Measurements from ENCODE around the gene TMPRSS3.

DNA sequence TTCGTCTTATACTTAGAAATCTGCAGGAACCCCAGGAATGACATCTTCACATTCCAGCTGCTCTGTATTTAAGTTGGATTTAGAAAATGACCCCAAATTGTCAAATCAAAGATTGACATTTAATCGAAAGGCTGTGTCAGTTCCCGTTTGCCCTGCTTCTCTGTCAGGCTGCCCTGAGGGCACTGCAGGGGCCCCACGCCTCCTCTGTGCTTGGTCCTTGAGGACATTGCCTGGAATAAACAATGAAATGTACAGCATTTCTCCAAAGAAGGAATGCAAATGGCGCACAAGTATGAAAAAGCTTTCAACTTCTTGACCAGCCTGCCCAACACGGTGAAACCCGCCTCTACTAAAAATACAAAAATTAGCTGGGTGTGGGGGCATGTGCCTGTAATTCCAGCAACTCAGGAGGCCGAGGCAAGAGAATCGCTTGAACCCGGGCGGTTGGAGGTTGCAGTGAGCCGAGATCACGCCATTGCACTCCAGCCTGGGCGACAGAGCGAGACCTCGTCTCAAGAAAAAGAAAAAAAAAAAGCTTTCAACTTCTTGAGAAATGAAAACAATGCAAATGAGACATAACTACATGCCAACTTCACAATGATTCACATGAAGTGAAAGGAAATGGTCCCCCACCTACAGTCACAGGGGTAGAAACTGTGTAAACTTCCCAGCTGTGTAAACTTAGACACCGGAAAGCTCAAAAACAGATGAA, 3.0 kb downstream of the TMPRSS3 start:
- no peak for TF ChIP-seq POLR2A (IDR thresholded peaks at IDR 0.05)
- TF ChIP-seq, protein P1, sequence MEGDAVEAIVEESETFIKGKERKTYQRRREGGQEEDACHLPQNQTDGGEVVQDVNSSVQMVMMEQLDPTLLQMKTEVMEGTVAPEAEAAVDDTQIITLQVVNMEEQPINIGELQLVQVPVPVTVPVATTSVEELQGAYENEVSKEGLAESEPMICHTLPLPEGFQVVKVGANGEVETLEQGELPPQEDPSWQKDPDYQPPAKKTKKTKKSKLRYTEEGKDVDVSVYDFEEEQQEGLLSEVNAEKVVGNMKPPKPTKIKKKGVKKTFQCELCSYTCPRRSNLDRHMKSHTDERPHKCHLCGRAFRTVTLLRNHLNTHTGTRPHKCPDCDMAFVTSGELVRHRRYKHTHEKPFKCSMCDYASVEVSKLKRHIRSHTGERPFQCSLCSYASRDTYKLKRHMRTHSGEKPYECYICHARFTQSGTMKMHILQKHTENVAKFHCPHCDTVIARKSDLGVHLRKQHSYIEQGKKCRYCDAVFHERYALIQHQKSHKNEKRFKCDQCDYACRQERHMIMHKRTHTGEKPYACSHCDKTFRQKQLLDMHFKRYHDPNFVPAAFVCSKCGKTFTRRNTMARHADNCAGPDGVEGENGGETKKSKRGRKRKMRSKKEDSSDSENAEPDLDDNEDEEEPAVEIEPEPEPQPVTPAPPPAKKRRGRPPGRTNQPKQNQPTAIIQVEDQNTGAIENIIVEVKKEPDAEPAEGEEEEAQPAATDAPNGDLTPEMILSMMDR (IDR thresholded peaks at IDR 0.05): no peak
